ENCODE results near the gene CCDC85C.

The CCDC85C gene

DNA sequence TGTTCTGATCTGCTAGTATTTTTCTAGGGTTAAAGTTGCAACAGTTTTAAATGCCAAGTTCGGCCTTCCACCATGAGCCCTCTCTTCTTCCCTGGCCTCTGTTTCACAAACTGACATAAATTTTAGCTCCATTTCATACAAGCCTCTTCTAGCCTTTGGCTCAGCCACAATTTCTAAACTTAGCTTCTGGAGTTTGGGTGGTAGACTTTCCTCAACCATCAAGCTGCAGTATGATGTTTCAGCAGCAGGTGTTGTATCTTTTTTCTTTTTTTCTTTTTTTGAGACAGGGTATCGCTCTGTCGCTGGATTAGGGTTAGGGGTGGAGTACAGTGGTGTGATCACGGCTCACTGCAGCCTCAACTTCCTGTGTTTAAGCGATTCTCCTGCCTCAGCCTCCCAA lies 152.8 kb downstream of the CCDC85C start:
- TF ChIP-seq YY1 (IDR thresholded peaks at IDR 0.05; ENCODE audit: low read depth) (no peak), RAD21 (IDR thresholded peaks at IDR 0.05; ENCODE audit: low read depth) (no peak), EGR1 (IDR thresholded peaks at IDR 0.05) (no peak), FOXM1 (IDR thresholded peaks at IDR 0.05; ENCODE audit: borderline replicate concordance, low read depth) (no peak), TEAD4 (IDR thresholded peaks at IDR 0.05) (no peak), NFIC (IDR thresholded peaks at IDR 0.05) (no peak)
- TF ChIP-seq, protein P1, sequence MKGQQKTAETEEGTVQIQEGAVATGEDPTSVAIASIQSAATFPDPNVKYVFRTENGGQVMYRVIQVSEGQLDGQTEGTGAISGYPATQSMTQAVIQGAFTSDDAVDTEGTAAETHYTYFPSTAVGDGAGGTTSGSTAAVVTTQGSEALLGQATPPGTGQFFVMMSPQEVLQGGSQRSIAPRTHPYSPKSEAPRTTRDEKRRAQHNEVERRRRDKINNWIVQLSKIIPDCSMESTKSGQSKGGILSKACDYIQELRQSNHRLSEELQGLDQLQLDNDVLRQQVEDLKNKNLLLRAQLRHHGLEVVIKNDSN (IDR thresholded peaks at IDR 0.05): no peak
- TF ChIP-seq, protein P2, sequence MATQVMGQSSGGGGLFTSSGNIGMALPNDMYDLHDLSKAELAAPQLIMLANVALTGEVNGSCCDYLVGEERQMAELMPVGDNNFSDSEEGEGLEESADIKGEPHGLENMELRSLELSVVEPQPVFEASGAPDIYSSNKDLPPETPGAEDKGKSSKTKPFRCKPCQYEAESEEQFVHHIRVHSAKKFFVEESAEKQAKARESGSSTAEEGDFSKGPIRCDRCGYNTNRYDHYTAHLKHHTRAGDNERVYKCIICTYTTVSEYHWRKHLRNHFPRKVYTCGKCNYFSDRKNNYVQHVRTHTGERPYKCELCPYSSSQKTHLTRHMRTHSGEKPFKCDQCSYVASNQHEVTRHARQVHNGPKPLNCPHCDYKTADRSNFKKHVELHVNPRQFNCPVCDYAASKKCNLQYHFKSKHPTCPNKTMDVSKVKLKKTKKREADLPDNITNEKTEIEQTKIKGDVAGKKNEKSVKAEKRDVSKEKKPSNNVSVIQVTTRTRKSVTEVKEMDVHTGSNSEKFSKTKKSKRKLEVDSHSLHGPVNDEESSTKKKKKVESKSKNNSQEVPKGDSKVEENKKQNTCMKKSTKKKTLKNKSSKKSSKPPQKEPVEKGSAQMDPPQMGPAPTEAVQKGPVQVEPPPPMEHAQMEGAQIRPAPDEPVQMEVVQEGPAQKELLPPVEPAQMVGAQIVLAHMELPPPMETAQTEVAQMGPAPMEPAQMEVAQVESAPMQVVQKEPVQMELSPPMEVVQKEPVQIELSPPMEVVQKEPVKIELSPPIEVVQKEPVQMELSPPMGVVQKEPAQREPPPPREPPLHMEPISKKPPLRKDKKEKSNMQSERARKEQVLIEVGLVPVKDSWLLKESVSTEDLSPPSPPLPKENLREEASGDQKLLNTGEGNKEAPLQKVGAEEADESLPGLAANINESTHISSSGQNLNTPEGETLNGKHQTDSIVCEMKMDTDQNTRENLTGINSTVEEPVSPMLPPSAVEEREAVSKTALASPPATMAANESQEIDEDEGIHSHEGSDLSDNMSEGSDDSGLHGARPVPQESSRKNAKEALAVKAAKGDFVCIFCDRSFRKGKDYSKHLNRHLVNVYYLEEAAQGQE (IDR thresholded peaks at IDR 0.05; ENCODE audit: low read depth): no peak

DNA sequence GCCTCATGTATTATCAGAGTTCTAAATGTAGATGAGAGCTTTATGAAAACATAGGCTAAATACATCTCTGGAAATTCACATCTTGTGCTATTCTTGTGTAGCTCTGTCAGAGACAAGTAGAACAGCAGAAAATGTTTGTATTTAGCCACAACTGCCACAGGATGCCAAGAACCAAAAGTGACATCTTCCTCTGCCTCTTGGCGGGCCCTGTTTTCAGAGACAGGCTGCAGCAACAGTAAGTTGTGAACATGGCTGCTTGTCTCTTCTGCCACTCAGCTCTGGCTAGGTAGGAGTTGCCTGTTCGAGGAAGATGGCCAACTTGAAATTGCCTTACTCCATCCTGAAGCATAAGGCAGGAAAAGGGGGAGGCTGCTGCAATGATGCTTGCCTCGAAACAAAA lies 153.7 kb downstream of the CCDC85C start:
- TF ChIP-seq ZBTB7A (IDR thresholded peaks at IDR 0.05; ENCODE audit: low read depth): no peak
- TF ChIP-seq NFIC (IDR thresholded peaks at IDR 0.05): no peak
- TF ChIP-seq, protein P2 (IDR thresholded peaks at IDR 0.05; ENCODE audit: low read depth): no peak
- no peak for TF ChIP-seq TCF12 (IDR thresholded peaks at IDR 0.05; ENCODE audit: low read depth)
- TF ChIP-seq CEBPB (IDR thresholded peaks at IDR 0.05): no peak
- TF ChIP-seq YY1 (IDR thresholded peaks at IDR 0.05; ENCODE audit: low read depth): no peak
- TF ChIP-seq EGR1 (IDR thresholded peaks at IDR 0.05): no peak
- TF ChIP-seq, protein P1 (IDR thresholded peaks at IDR 0.05): no peak
- TF ChIP-seq, protein P3, sequence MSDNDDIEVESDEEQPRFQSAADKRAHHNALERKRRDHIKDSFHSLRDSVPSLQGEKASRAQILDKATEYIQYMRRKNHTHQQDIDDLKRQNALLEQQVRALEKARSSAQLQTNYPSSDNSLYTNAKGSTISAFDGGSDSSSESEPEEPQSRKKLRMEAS (IDR thresholded peaks at IDR 0.05): no peak
- no peak for TF ChIP-seq FOXM1 (IDR thresholded peaks at IDR 0.05; ENCODE audit: borderline replicate concordance, low read depth)
